22Rv1 (cell line): ENCODE measurements around the gene CNNM2.
"Not testable (repeated sequence)": the region's sequence is repeated elsewhere in the genome, so short reads cannot be mapped to it uniquely, and the experiment has no call there.

Experiments
- H3K27ac ChIP-seq: fragments of 450-650 bp; 2 replicates; pipeline ENCODE4 v1.5.1; 2017
- CTCF ChIP-seq: fragments of 450-650 bp; IDR thresholded peaks from 2 replicates; pipeline ENCODE4 v1.5.1; 2017; ENCODE audit warnings: mild to moderate bottlenecking
- ZFX ChIP-seq: fragments of 450-650 bp; IDR thresholded peaks from 2 replicates; pipeline ENCODE4 v1.6.1; 2017; ENCODE audit warnings: antibody characterized with exemption, borderline replicate concordance

The CNNM2 gene

GRCh38 chr10:102926842-102927241 is 8.7 kb downstream of the CNNM2 start:
- no peak overlapping the region for H3K27ac ChIP-seq
- TF ChIP-seq ZFX: no peak
- no peak for TF ChIP-seq CTCF

GRCh38 chr10:102927311-102928010 is 9.4 kb downstream of the CNNM2 start:
- no peak for TF ChIP-seq ZFX
- TF ChIP-seq CTCF: no peak
- H3K27ac ChIP-seq: no peak overlapping the region

DNA sequence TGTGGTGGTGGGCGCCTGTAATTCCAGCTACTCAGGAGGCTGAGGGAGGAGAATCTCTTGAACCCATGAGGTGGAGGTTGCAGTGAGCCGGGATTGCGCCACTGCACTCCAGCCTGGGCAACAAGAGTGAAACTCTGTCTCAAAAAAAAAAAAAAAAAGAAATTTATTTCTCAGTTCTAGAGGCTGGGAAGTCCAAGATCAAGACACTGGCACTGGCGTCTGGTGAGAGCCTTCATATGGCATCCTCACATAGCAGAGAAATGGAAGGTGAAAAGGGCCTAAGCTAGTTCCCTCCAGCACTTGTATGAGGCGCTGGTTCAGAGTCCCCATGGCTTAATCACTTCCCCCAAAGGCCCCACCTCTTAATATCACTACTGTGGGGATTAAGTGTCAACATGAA is 10.3 kb downstream of the CNNM2 start:
- not testable (repeated sequence) for H3K27ac ChIP-seq

GRCh38 chr10:102930720-102931119 is 12.6 kb downstream of the CNNM2 start:
- no peak overlapping the region for H3K27ac ChIP-seq
- TF ChIP-seq CTCF: no peak
- no peak for TF ChIP-seq ZFX

- no peak overlapping the region for H3K27ac ChIP-seq
- TF ChIP-seq CTCF: no peak
- TF ChIP-seq ZFX: no peak
Measured at GRCh38 chr10:102931643-102932042, 13.5 kb downstream of the CNNM2 start.

DNA sequence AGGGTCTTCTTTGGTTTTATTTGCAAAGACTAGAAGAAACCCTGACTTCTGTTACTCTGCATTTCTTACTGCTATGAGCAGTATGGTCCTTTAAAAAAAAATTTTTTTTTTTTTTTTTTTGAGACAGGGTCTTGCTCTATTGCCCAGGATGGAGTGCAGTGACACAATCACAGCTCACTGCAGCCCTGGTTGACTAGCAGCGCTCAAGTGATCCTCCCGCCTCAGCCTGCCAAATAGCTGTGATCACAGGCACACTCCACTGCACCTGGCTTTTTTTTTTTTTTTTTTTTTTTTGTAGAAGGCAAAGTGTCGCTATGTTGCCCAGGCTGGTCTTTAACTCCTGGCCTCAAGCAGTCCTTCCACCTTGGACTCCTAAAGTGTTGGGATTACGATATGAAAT is 17.4 kb downstream of the CNNM2 start:
- TF ChIP-seq ZFX: no peak
- TF ChIP-seq CTCF: no peak

GRCh38 chr10:102935939-102936605 is 18.0 kb downstream of the CNNM2 start:
- H3K27ac ChIP-seq: no peak overlapping the region
- TF ChIP-seq CTCF (no peak), ZFX (no peak)

More for the DNA sequence above, 17.4 kb downstream of the CNNM2 start:
- H3K27ac ChIP-seq: no peak overlapping the region
